ENCODE results near the gene OLA1.

The OLA1 gene

GRCh38 chr2:174066871-174067270 lies 181.5 kb downstream of the OLA1 start:
- Histone ChIP-seq H3K27ac (ENCODE audit: low read depth, low read length) (no peak overlapping the region), H2BK12ac (ENCODE audit: low read length) (no peak overlapping the region), H2AFZ (ENCODE audit: insufficient read depth, low read length, poor library complexity) (no peak overlapping the region), H3K9me3 (ENCODE audit: insufficient read depth, low read depth, low read length) (no peaks in the 10 kb centered on the region), H3K4me2 (ENCODE audit: low read length) (no peak overlapping the region), H3K14ac (ENCODE audit: low read length) (no peak overlapping the region), H3K27me3 (ENCODE audit: insufficient read depth, low read length) (no peaks in the 10 kb centered on the region), H3K9ac (ENCODE audit: low read length) (no peak overlapping the region), H2BK120ac (ENCODE audit: insufficient read depth, low read length, poor library complexity) (no peak overlapping the region), H3K23ac (ENCODE audit: low read length) (no peak overlapping the region), H3K18ac (ENCODE audit: low read length) (no peak overlapping the region), H3K79me1 (ENCODE audit: low read length) (peaks cover 5% of the 10 kb centered on the region), H4K8ac (ENCODE audit: low read depth, low read length) (no peak overlapping the region), H3K79me2 (ENCODE audit: control insufficient read depth, insufficient read depth, low read length, poor library complexity) (no peaks in the 10 kb centered on the region), H3K4ac (ENCODE audit: low read depth, low read length) (no peak overlapping the region), H3K4me1 (ENCODE audit: control insufficient read depth in 1 of 2, insufficient read depth in 2 of 2, low read length in 2 of 2) (peaks cover 3 to 5% of the 10 kb centered on the region in 2 experiments), H2AK5ac (ENCODE audit: low read length) (no peak overlapping the region), H3K4me3 (ENCODE audit: low read depth, low read length) (no peak overlapping the region), H2BK5ac (ENCODE audit: low read depth, low read length, poor library complexity) (no peak overlapping the region), H3K36me3 (ENCODE audit: control insufficient read depth in 1 of 2, insufficient read depth in 2 of 2, low read length in 2 of 2) (no peaks in the 10 kb centered on the region), H4K91ac (ENCODE audit: low read depth, low read length) (no peak overlapping the region), H4K12ac (ENCODE audit: low read depth, low read length) (no peak overlapping the region)
- DNase-seq = peak in 1 of 2 donors; percentile 67
- whole genome bisulfite sequencing (ENCODE audit: extremely low coverage, insufficient coverage, insufficient read length) = no CpG with 5 or more reads among the region's 7 CpGs

GRCh38 chr2:174063492-174064092 lies 184.7 kb downstream of the OLA1 start:
- peaks cover 2% of the 10 kb centered on the region for H3K9me3 ChIP-seq (ENCODE audit: insufficient read depth, low read depth, low read length)
- peaks cover 5% of the 10 kb centered on the region for H3K79me1 ChIP-seq (ENCODE audit: low read length)
- no peak overlapping the region for H4K12ac ChIP-seq (ENCODE audit: low read depth, low read length)
- peaks cover 3 to 5% of the 10 kb centered on the region in 2 experiments for H3K4me1 ChIP-seq (ENCODE audit: control insufficient read depth in 1 of 2, insufficient read depth in 2 of 2, low read length in 2 of 2)
- H3K27me3 ChIP-seq (ENCODE audit: insufficient read depth, low read length) = no peaks in the 10 kb centered on the region
- no peak overlapping the region for H3K4me3 ChIP-seq (ENCODE audit: low read depth, low read length)
- H3K18ac ChIP-seq (ENCODE audit: low read length) = no peak overlapping the region
- peak; percentile 92 to 93 for DNase-seq
- no CpG with 5 or more reads among the region's 12 CpGs for WGBS (ENCODE audit: extremely low coverage, insufficient coverage, insufficient read length)
- H2BK5ac ChIP-seq (ENCODE audit: low read depth, low read length, poor library complexity) = peak overlapping the region; percentile 45
- no peaks in the 10 kb centered on the region for H3K79me2 ChIP-seq (ENCODE audit: control insufficient read depth, insufficient read depth, low read length, poor library complexity)
- no peak overlapping the region for H3K9ac ChIP-seq (ENCODE audit: low read length)
- H2AFZ ChIP-seq (ENCODE audit: insufficient read depth, low read length, poor library complexity) = no peak overlapping the region
- H2AK5ac ChIP-seq (ENCODE audit: low read length) = no peak overlapping the region
- no peak overlapping the region for H3K14ac ChIP-seq (ENCODE audit: low read length)
- H2BK120ac ChIP-seq (ENCODE audit: insufficient read depth, low read length, poor library complexity) = peak overlapping the region; percentile 25
- no peaks in the 10 kb centered on the region for H3K36me3 ChIP-seq (ENCODE audit: control insufficient read depth in 1 of 2, insufficient read depth in 2 of 2, low read length in 2 of 2)
- no peak overlapping the region for H2BK12ac ChIP-seq (ENCODE audit: low read length)
- H3K23ac ChIP-seq (ENCODE audit: low read length) = no peak overlapping the region
- H4K8ac ChIP-seq (ENCODE audit: low read depth, low read length) = no peak overlapping the region
- H4K91ac ChIP-seq (ENCODE audit: low read depth, low read length) = peak overlapping the region; percentile 59
- no peak overlapping the region for H3K4ac ChIP-seq (ENCODE audit: low read depth, low read length)
- H3K27ac ChIP-seq (ENCODE audit: low read depth, low read length) = no peak overlapping the region
- H3K4me2 ChIP-seq (ENCODE audit: low read length) = no peak overlapping the region

- peak overlapping the region; percentile 14 for H3K4ac ChIP-seq (ENCODE audit: low read depth, low read length)
- WGBS (ENCODE audit: extremely low coverage, insufficient coverage, insufficient read length) = no CpG with 5 or more reads among the region's 7 CpGs
Observed at GRCh38 chr2:174062934-174063333, 185.4 kb downstream of the OLA1 start.

DNA sequence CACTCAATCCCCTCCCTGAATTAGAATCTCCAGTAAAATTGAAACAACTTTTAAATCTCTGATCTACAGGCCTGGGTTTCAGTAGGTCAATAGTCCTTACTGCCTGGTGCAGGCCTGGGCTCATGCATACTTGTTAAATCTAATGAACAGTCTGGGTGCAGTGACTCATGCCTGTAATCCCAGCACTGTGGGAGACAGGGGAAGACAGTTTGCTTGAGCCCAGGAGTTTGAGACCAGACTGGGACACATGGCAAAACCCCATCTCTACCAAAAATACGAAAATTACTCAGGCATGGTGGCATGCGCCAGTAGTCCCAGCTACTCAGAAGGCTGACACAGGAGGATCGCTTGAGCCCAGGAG lies 188.5 kb downstream of the OLA1 start:
- peaks cover 2% of the 10 kb centered on the region for H3K9me3 ChIP-seq (ENCODE audit: insufficient read depth, low read depth, low read length)
- H3K4ac ChIP-seq (ENCODE audit: low read depth, low read length) = no peak overlapping the region
- no peak overlapping the region for H3K23ac ChIP-seq (ENCODE audit: low read length)
- no peak overlapping the region for H2AFZ ChIP-seq (ENCODE audit: insufficient read depth, low read length, poor library complexity)
- H2BK12ac ChIP-seq (ENCODE audit: low read length) = no peak overlapping the region
- H3K79me2 ChIP-seq (ENCODE audit: control insufficient read depth, insufficient read depth, low read length, poor library complexity) = no peaks in the 10 kb centered on the region
- no peak for DNase-seq
- no peak overlapping the region for H3K9ac ChIP-seq (ENCODE audit: low read length)
- H3K4me1 ChIP-seq (ENCODE audit: control insufficient read depth in 1 of 2, insufficient read depth in 2 of 2, low read length in 2 of 2) = peaks cover 3 to 5% of the 10 kb centered on the region in 2 experiments
- H4K12ac ChIP-seq (ENCODE audit: low read depth, low read length) = no peak overlapping the region
- H3K4me2 ChIP-seq (ENCODE audit: low read length) = no peak overlapping the region
- no peak overlapping the region for H4K91ac ChIP-seq (ENCODE audit: low read depth, low read length)
- H3K14ac ChIP-seq (ENCODE audit: low read length) = no peak overlapping the region
- no peak overlapping the region for H2BK5ac ChIP-seq (ENCODE audit: low read depth, low read length, poor library complexity)
- no peaks in the 10 kb centered on the region for H3K27me3 ChIP-seq (ENCODE audit: insufficient read depth, low read length)
- H3K18ac ChIP-seq (ENCODE audit: low read length) = no peak overlapping the region
- no peak overlapping the region for H3K27ac ChIP-seq (ENCODE audit: low read depth, low read length)
- H3K36me3 ChIP-seq (ENCODE audit: control insufficient read depth in 1 of 2, insufficient read depth in 2 of 2, low read length in 2 of 2) = no peaks in the 10 kb centered on the region
- H2AK5ac ChIP-seq (ENCODE audit: low read length) = no peak overlapping the region
- no CpG with 5 or more reads among the region's 3 CpGs for WGBS (ENCODE audit: extremely low coverage, insufficient coverage, insufficient read length)
- H3K79me1 ChIP-seq (ENCODE audit: low read length) = peaks cover 2% of the 10 kb centered on the region
- H2BK120ac ChIP-seq (ENCODE audit: insufficient read depth, low read length, poor library complexity) = no peak overlapping the region
- no peak overlapping the region for H4K8ac ChIP-seq (ENCODE audit: low read depth, low read length)
- no peak overlapping the region for H3K4me3 ChIP-seq (ENCODE audit: low read depth, low read length)

More at GRCh38 chr2:174062934-174063333, 185.4 kb downstream of the OLA1 start:
- Histone ChIP-seq H2BK5ac (ENCODE audit: low read depth, low read length, poor library complexity) (no peak overlapping the region), H4K8ac (ENCODE audit: low read depth, low read length) (no peak overlapping the region), H3K4me2 (ENCODE audit: low read length) (no peak overlapping the region), H3K9me3 (ENCODE audit: insufficient read depth, low read depth, low read length) (peaks cover 2% of the 10 kb centered on the region), H3K23ac (ENCODE audit: low read length) (no peak overlapping the region), H2BK12ac (ENCODE audit: low read length) (peak overlapping the region; percentile 57), H3K4me3 (ENCODE audit: low read depth, low read length) (no peak overlapping the region), H3K79me2 (ENCODE audit: control insufficient read depth, insufficient read depth, low read length, poor library complexity) (no peaks in the 10 kb centered on the region), H3K14ac (ENCODE audit: low read length) (no peak overlapping the region), H4K91ac (ENCODE audit: low read depth, low read length) (peak overlapping the region; percentile 42), H3K36me3 (ENCODE audit: control insufficient read depth in 1 of 2, insufficient read depth in 2 of 2, low read length in 2 of 2) (no peaks in the 10 kb centered on the region), H2AFZ (ENCODE audit: insufficient read depth, low read length, poor library complexity) (no peak overlapping the region), H3K27ac (ENCODE audit: low read depth, low read length) (no peak overlapping the region), H2AK5ac (ENCODE audit: low read length) (no peak overlapping the region), H2BK120ac (ENCODE audit: insufficient read depth, low read length, poor library complexity) (peak overlapping the region; percentile 68), H4K12ac (ENCODE audit: low read depth, low read length) (no peak overlapping the region), H3K9ac (ENCODE audit: low read length) (no peak overlapping the region), H3K27me3 (ENCODE audit: insufficient read depth, low read length) (no peaks in the 10 kb centered on the region), H3K4me1 (ENCODE audit: control insufficient read depth in 1 of 2, insufficient read depth in 2 of 2, low read length in 2 of 2) (peaks cover 3 to 5% of the 10 kb centered on the region in 2 experiments), H3K79me1 (ENCODE audit: low read length) (peaks cover 5% of the 10 kb centered on the region), H3K18ac (ENCODE audit: low read length) (no peak overlapping the region)
- DNase-seq = peak in 1 of 2 donors; percentile 17
